ENCODE data around the gene GJD2. TPM values are rescaled to one million over a fixed set of nuclear protein-coding genes. Genes with fewer than 3 reads are reported as not detected.

Gene GJD2
- total RNA-seq, 6 experiments from 2014 or later = not detected

DNA sequence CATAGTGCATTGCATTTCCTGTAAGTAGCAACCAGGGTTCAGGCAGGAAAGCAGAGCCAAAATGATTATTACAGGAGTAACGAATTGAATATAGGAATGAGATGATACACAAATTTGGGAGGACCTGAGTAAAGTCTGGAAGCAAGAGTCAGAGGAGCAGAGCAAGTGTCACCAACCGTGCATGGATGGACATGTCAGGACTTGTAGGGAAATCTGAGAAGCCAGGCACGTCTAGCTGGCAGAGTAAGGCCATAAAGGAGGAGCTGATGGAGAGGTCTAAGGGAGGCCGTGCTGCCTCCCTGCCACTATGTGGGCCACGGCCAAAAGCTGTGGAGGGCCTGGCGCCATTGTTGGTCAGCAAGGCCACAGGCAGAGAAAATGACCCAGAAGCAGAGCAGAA, 22.4 kb downstream of the GJD2 start:
- Mint-ChIP-seq H3K36me3 (ENCODE audit: low read depth) (peaks cover 3% of the 10 kb centered on the region; the same call in 1 of the 2 replicates), H3K27ac (peak overlapping the region; percentile 7)
- no peak for DNase-seq

DNA sequence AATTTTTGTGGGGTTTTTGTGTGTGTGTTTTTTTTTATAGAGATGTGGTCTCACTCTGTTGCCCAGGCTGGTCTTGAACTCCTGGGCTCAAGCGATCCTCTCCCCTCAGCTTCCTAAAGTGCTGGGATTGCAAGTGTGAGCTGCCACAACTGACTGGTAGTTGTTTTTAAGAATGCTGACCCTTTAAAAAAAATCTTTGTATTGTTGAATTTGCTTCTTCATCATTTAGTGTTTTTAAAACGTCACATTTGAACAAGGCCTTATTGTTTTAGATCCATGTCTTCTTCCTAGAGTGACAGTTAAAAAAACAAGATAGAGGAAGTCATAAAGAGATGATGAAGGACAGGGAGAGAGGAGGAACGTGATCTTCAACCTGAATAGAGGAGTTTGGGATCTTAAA, 24.1 kb downstream of the GJD2 start:
- H3K4me1 Mint-ChIP-seq (ENCODE audit: low read depth) = peaks cover 55% of the 10 kb centered on the region
- DNase-seq = no peak
- peaks cover 7% of the 10 kb centered on the region for H3K27me3 Mint-ChIP-seq (ENCODE audit: insufficient read depth)
- TF ChIP-seq, protein P1, sequence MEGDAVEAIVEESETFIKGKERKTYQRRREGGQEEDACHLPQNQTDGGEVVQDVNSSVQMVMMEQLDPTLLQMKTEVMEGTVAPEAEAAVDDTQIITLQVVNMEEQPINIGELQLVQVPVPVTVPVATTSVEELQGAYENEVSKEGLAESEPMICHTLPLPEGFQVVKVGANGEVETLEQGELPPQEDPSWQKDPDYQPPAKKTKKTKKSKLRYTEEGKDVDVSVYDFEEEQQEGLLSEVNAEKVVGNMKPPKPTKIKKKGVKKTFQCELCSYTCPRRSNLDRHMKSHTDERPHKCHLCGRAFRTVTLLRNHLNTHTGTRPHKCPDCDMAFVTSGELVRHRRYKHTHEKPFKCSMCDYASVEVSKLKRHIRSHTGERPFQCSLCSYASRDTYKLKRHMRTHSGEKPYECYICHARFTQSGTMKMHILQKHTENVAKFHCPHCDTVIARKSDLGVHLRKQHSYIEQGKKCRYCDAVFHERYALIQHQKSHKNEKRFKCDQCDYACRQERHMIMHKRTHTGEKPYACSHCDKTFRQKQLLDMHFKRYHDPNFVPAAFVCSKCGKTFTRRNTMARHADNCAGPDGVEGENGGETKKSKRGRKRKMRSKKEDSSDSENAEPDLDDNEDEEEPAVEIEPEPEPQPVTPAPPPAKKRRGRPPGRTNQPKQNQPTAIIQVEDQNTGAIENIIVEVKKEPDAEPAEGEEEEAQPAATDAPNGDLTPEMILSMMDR (IDR thresholded peaks at IDR 0.05) = no peak
- H3K36me3 Mint-ChIP-seq (ENCODE audit: low read depth) = peaks cover 3% of the 10 kb centered on the region; the same call in 1 of the 2 replicates
- no peaks in the 10 kb centered on the region for H3K9me3 Mint-ChIP-seq
- H3K27ac Mint-ChIP-seq = no peak overlapping the region
- H3K4me3 Mint-ChIP-seq = no peak overlapping the region

More for the DNA sequence above, 22.4 kb downstream of the GJD2 start:
- TF ChIP-seq, protein P1 (IDR thresholded peaks at IDR 0.05) = no peak
- H3K27me3 Mint-ChIP-seq (ENCODE audit: insufficient read depth) = peaks cover 7% of the 10 kb centered on the region
- H3K9me3 Mint-ChIP-seq = no peaks in the 10 kb centered on the region
- H3K4me3 Mint-ChIP-seq = no peak overlapping the region
- H3K4me1 Mint-ChIP-seq (ENCODE audit: low read depth) = peaks cover 42% of the 10 kb centered on the region

DNA sequence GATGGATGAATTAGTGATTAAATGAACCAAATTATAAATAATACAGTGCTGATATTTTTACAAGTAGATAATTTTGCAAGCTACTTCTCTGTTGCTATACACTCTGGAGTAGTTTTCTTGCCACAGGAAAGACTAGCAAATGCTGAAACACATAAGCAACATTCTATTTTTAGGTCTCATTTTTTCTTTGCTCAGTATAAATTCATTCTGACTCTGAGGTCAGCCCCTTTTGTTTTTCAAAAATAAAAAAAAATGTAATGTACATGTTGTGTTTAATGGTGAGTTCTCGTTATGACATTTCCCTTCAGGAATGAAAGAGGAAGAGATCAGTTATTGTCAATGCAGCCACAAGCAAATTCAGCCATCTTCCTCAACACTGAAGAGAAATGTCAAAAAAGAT, 24.9 kb downstream of the GJD2 start:
- peaks cover 3% of the 10 kb centered on the region; the same call in 1 of the 2 replicates for H3K27me3 Mint-ChIP-seq (ENCODE audit: insufficient read depth)
- TF ChIP-seq, protein P1 (IDR thresholded peaks at IDR 0.05) = no peak
- H3K36me3 Mint-ChIP-seq (ENCODE audit: low read depth) = 0 out of 2 replicates have a peak, but pooled peaks cover 3% of the 10 kb centered on the region
- no peak overlapping the region for H3K4me3 Mint-ChIP-seq
- H3K27ac Mint-ChIP-seq = no peak overlapping the region
- H3K9me3 Mint-ChIP-seq = no peaks in the 10 kb centered on the region
- peaks cover 63% of the 10 kb centered on the region for H3K4me1 Mint-ChIP-seq (ENCODE audit: low read depth)
- DNase-seq = no peak

DNA sequence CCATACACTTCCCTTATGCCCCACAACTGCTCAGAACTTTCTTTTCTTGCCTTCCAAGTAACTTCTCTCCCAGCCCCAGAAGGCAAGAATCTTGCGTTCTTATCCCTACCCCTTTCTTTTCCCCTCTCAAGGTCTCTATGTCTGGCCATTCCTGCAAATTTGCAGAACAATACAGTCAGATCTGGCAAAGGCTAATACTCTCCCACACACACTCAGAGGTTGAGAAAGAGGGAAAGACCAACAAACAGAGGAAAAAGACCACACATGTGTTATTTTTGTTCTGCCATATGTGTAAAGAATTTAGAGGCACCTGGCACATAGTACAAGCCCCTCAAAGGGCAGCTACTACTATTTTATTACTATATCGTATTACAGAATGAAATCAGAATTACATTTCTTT, 25.7 kb downstream of the GJD2 start:
- TF ChIP-seq, protein P1 (IDR thresholded peaks at IDR 0.05) = no peak
- Mint-ChIP-seq H3K27me3 (ENCODE audit: insufficient read depth) (peaks cover 3% of the 10 kb centered on the region; the same call in 1 of the 2 replicates), H3K4me1 (ENCODE audit: low read depth) (peaks cover 71% of the 10 kb centered on the region), H3K9me3 (no peaks in the 10 kb centered on the region), H3K36me3 (ENCODE audit: low read depth) (0 out of 2 replicates have a peak, but pooled peaks cover 3% of the 10 kb centered on the region), H3K27ac (no peak overlapping the region), H3K4me3 (no peak overlapping the region)
- no peak for DNase-seq

DNA sequence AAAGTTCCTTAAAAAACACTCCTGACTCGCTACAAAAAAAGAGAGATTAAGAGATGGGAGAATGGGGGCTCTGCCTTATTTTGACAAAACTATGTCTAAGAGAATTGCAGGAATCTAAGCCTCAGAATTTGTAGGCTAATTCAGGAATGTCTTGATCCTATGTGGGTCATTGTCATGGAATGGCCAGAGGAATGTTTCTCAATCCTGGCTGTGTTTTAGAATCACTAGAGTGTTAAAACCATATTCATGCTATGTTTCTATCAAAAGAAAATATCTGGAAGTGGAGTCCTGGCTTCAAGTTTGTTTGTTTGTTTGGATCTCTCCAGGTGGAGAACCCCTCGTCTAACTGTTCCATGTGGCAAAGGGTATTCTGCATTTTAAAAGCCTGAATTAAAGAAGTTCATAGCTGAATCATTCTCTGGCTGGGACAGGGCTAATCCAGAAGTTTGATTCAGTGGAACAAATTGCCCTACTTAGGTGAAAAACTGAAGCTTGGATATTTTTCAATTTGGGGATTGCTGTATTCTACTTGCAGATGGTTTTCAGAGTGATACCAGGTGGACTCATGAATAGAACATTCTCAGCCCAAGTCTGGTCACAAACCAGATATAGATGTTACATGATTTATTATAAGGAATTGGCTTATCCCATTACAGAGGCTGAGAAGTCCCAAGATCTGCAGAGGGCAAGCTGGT, 28.2 kb downstream of the GJD2 start:
- Mint-ChIP-seq H3K27ac (peak overlapping the region; percentile 71), H3K4me1 (ENCODE audit: low read depth) (peaks cover 89% of the 10 kb centered on the region), H3K27me3 (ENCODE audit: insufficient read depth) (no peaks in the 10 kb centered on the region), H3K36me3 (ENCODE audit: low read depth) (0 out of 2 replicates have a peak, but pooled peaks cover 3% of the 10 kb centered on the region), H3K4me3 (peak overlapping the region; percentile 43), H3K9me3 (no peaks in the 10 kb centered on the region)
- peak; percentile 55 for DNase-seq
- TF ChIP-seq, protein P1 (IDR thresholded peaks at IDR 0.05) = no peak

Data from HFFc6 (cell line).